ENCODE data around the gene RUFY1. TPM values are rescaled to one million over a fixed set of nuclear protein-coding genes. Genes with fewer than 3 reads are reported as not detected.
"Not testable (repeated sequence)": the region's sequence is repeated elsewhere in the genome, so short reads cannot be mapped to it uniquely, and the experiment has no call there.

The RUFY1 gene
- total RNA-seq, 6 experiments from 2014 or later = 17.6 to 24.2 (median 19.5) TPM

DNA sequence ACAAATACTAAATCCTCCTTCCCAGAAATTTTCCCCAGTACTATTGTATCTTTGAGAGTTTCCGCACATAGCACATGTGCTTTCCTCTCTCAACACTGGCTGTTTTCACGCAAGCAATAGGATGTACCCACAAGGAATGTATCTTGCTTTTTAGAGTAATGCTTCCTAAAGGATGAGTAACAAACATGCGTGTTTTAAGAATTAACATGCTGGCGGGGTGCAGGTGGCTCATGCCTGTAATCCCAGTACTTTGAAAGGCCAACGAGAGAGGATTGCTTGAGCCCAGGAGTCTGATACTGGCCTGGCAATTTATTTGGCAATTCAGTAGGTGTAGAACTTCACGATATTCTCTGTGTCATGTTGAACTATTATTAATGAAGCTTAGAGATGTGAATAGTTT is 4.6 kb downstream of the RUFY1 start:
- no peaks in the 10 kb centered on the region for H3K9me3 ChIP-seq
- intact Hi-C loops (cut with DNase I) = no loop called here
- no peaks in the 10 kb centered on the region for H3K36me3 ChIP-seq
- ATAC-seq (no peak), DNase-seq (no peak)
- 95% methylated on average over 6 of the region's 6 CpGs for WGBS (ENCODE audit: insufficient coverage, low coverage, low lambda C conversion rate, missing lambda C conversion rate)
- TF ChIP-seq, protein P1, sequence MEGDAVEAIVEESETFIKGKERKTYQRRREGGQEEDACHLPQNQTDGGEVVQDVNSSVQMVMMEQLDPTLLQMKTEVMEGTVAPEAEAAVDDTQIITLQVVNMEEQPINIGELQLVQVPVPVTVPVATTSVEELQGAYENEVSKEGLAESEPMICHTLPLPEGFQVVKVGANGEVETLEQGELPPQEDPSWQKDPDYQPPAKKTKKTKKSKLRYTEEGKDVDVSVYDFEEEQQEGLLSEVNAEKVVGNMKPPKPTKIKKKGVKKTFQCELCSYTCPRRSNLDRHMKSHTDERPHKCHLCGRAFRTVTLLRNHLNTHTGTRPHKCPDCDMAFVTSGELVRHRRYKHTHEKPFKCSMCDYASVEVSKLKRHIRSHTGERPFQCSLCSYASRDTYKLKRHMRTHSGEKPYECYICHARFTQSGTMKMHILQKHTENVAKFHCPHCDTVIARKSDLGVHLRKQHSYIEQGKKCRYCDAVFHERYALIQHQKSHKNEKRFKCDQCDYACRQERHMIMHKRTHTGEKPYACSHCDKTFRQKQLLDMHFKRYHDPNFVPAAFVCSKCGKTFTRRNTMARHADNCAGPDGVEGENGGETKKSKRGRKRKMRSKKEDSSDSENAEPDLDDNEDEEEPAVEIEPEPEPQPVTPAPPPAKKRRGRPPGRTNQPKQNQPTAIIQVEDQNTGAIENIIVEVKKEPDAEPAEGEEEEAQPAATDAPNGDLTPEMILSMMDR (IDR thresholded peaks at IDR 0.05) = no peak
- TF ChIP-seq POLR2A (IDR thresholded peaks at IDR 0.05) = no peak
- no peak overlapping the region for H3K4me3 ChIP-seq
- no peak overlapping the region for H3K27ac ChIP-seq
- peaks cover 0 to 10% (median 1%) of the 10 kb centered on the region in 4 donors for H3K4me1 ChIP-seq
- H3K27me3 ChIP-seq = no peaks in the 10 kb centered on the region

DNA sequence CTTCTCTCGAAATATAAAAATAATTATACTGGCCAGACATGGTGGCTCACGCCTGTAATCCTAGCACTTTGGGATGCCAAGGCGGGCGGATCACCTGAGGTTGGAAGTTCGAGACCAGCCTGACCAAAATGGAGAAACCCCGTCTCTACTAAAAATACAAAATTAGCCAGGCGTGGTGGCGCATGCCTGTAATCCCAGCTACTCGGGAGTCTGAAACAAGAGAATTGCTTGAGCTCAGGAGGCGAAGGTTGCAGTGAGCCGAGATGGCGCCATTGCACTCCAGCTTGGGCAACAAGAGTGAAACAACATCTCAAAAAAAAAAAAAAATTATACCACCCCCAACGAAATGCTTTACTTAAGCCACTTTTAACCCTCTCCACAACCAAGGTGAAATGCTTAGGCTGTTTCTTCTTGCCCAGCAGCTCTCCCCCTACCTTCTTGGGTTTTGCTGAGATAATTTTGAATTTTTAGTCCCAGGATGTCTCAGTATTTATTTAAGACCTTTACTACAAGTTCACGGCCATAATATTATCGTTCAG is 8.0 kb downstream of the RUFY1 start:
- intact Hi-C loops (cut with DNase I); H3K27me3 ChIP-seq; ATAC-seq; H3K9me3 ChIP-seq; DNase-seq; H3K4me1 ChIP-seq: not testable (repeated sequence)
- Histone ChIP-seq H3K4me3 (peak overlapping the region in 2 of 3 donors; percentile 36 to 67), H3K36me3 (peaks cover 0 to 14% (median 6%) of the 10 kb centered on the region in 4 donors), H3K27ac (peak overlapping the region in 1 of 3 donors; percentile 71)
- WGBS (ENCODE audit: insufficient coverage, low coverage, low lambda C conversion rate, missing lambda C conversion rate) = 82% methylated on average over 15 of the region's 15 CpGs

DNA sequence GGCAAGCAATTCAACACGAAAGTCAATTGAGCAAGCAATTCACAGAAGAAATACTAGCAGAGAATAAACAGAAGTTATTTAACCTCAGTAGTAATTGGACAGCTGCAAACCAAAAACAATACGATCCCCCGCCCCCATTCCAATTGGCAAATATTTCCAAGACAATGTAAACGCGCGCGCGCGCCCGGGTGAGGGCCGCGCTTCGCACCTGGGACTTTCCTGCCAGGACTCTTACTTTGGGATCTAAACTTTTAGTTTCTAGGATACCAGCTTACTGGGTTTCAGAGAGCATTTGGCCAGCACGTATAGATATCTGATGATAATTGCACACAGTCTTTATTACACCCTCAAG is 8.6 kb downstream of the RUFY1 start:
- TF ChIP-seq POLR2A (IDR thresholded peaks at IDR 0.05) = no peak
- TF ChIP-seq, protein P1 (IDR thresholded peaks at IDR 0.05) = no peak
- H3K4me3 ChIP-seq = peak overlapping the region; percentile 31 to 67 (median 36)
- peaks cover 0 to 20% (median 6%) of the 10 kb centered on the region in 4 donors for H3K36me3 ChIP-seq
- intact Hi-C loops (cut with DNase I) = no loop called here
- WGBS (ENCODE audit: insufficient coverage, low coverage, low lambda C conversion rate, missing lambda C conversion rate) = 2% methylated on average over 14 of the region's 14 CpGs
- DNase-seq (peak in 1 of 3 donors; percentile 34), ATAC-seq (peak; percentile 15 to 39 (median 23))
- H3K9me3 ChIP-seq = no peaks in the 10 kb centered on the region
- peak overlapping the region; percentile 0 to 71 (median 62) for H3K27ac ChIP-seq
- H3K4me1 ChIP-seq = peaks cover 0 to 5% (median 0%) of the 10 kb centered on the region in 4 donors
- no peaks in the 10 kb centered on the region for H3K27me3 ChIP-seq

DNA sequence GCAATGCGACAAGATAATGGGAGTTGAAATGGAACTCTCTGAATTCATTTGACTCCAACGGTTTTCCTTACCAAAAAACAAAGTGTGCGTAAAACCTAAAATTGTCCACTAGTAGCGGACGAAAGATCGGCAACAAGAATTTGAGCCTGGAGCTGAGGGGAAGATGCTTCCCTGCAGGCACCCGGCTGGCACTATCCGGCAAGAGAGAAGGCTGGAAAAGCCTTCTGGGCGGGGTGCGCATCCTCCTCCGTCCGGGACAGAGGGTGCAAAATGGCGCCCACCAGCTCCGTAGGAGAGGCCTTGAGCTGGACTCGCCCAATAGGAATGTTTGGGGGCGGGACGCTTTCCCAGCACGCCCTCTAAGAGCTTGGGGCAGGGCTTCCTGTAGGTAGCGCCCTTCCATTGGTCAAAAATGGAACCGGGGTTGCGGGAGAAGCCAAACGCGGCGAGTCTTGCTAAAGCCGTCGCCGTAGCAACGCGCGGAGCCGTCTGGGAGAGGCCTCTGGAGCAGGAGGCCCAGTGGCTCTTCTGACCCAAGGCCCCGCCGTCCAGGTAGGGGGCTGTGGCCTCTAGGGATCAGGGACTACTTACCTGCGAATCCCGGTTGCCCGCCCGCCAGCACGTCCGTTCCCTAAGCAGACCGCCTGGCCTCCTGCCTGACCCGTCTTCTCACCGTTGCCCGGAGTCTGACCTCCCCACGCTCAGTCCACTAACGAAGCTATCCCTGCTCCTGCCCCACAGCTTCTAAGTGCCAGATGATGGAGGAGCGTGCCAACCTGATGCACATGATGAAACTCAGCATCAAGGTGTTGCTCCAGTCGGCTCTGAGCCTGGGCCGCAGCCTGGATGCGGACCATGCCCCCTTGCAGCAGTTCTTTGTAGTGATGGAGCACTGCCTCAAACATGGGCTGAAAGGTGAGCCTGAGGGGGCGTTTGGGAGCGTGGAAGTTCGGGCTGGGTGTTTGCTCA is 9.2 kb downstream of the RUFY1 start:
- peak overlapping the region; percentile 0 to 71 (median 62) for H3K27ac ChIP-seq
- 4% methylated on average over 28 of the region's 52 CpGs for WGBS (ENCODE audit: insufficient coverage, low coverage, low lambda C conversion rate, missing lambda C conversion rate)
- peak overlapping the region; percentile 31 to 67 (median 36) for H3K4me3 ChIP-seq
- H3K36me3 ChIP-seq = peaks cover 0 to 25% (median 8%) of the 10 kb centered on the region in 4 donors
- H3K4me1 ChIP-seq = peaks cover 0 to 5% (median 0%) of the 10 kb centered on the region in 4 donors
- H3K9me3 ChIP-seq = no peaks in the 10 kb centered on the region
- TF ChIP-seq POLR2A (IDR thresholded peaks at IDR 0.05) = peak; percentile 86
- TF ChIP-seq, protein P1 (IDR thresholded peaks at IDR 0.05) = peak in 2 of 4 donors; percentile 28 to 32
- ATAC-seq (peak; percentile 99 to 100 (median 100)), DNase-seq (peak; percentile 97 to 99 (median 99))
- intact Hi-C loops (cut with DNase I) = loop anchor here in 1 of 2 donors (10.0 kb wide), 1 partner anchor 55 kb away; no protein-coding TSS in a partner anchor
- no peaks in the 10 kb centered on the region for H3K27me3 ChIP-seq

Measured in right lobe of liver (tissue), 6 donors.